SK-MEL-5 (cell line): ENCODE results near the gene ADGRF3. TPM values are rescaled to one million over a fixed set of nuclear protein-coding genes. Genes with fewer than 3 reads are reported as not detected.
"Not testable (repeated sequence)": the region's sequence is repeated elsewhere in the genome, so short reads cannot be mapped to it uniquely, and the experiment has no call there.

Experiments used
- DNase-seq: peaks from one replicate; pipeline ENCODE4 v3.0.0-alpha.2; 2016; ENCODE audit warnings: low read depth, low spot score
- in situ Hi-C: cut with HindIII; loops from 2 replicates; pipeline ENCODE4 v1.10.0; 2016; ENCODE audit warnings: low sequenced_read_pairs, high pct_unique_total_duplicates, low pct_unique_long_range_greater_than_20kb
- total RNA-seq: library from RNA; depleted of rRNA; stranded (reverse); fragments of >200 nt; shearing (Covaris generic); gene quantifications from 2 replicates; pipeline ENCODE4 v1.2.3, GENCODE V29; 2014

Gene ADGRF3
- total RNA-seq, 1 experiment from 2014 or later = not detected

- in situ Hi-C loops, DNase-seq: not testable (repeated sequence)
These were observed 17.5 kb downstream of the ADGRF3 start for GRCh38 chr2:26329083-26329482.

- DNase-seq = no peak
- in situ Hi-C loops = no loop called here
These were observed 19.0 kb downstream of the ADGRF3 start for GRCh38 chr2:26327291-26328272.

- DNase-seq = no peak
- in situ Hi-C loops = no loop called here
These were observed 20.1 kb downstream of the ADGRF3 start for GRCh38 chr2:26326514-26326913.

- no peak for DNase-seq
- in situ Hi-C loops = no loop called here
These were observed 20.7 kb downstream of the ADGRF3 start for GRCh38 chr2:26325851-26326250.

GRCh38 chr2:26324903-26325302, 21.7 kb downstream of the ADGRF3 start:
- no peak for DNase-seq
- in situ Hi-C loops = no loop called here

GRCh38 chr2:26324479-26324878, 22.1 kb downstream of the ADGRF3 start:
- DNase-seq, in situ Hi-C loops: not testable (repeated sequence)

- in situ Hi-C loops = no loop called here
- DNase-seq = no peak
These were observed 27.6 kb downstream of the ADGRF3 start for GRCh38 chr2:26318950-26319349.

GRCh38 chr2:26317377-26318105, 29.0 kb downstream of the ADGRF3 start:
- DNase-seq = no peak
- in situ Hi-C loops = no loop called here

GRCh38 chr2:26316845-26317244, 29.7 kb downstream of the ADGRF3 start:
- DNase-seq = no peak
- in situ Hi-C loops = no loop called here

- in situ Hi-C loops = no loop called here
- peak; percentile 61 for DNase-seq
These were observed 30.5 kb downstream of the ADGRF3 start for GRCh38 chr2:26316041-26316440.

GRCh38 chr2:26314243-26314642, 32.3 kb downstream of the ADGRF3 start:
- DNase-seq = peak; percentile 24
- in situ Hi-C loops = no loop called here

- in situ Hi-C loops = no loop called here
- no peak for DNase-seq
These were observed 33.1 kb downstream of the ADGRF3 start for GRCh38 chr2:26313446-26313845.

- in situ Hi-C loops = no loop called here
- no peak for DNase-seq
These were observed 34.1 kb downstream of the ADGRF3 start for GRCh38 chr2:26312471-26312870.

- DNase-seq = no peak
- in situ Hi-C loops = no loop called here
These were observed 36.7 kb downstream of the ADGRF3 start for GRCh38 chr2:26309921-26310320.

GRCh38 chr2:26305540-26305939, 41.0 kb downstream of the ADGRF3 start:
- DNase-seq = no peak
- in situ Hi-C loops = no loop called here

- in situ Hi-C loops, DNase-seq: not testable (repeated sequence)
These were observed 41.5 kb downstream of the ADGRF3 start for GRCh38 chr2:26305094-26305493.

GRCh38 chr2:26302846-26303245, 43.7 kb downstream of the ADGRF3 start:
- in situ Hi-C loops = no loop called here
- peak; percentile 16 for DNase-seq

- in situ Hi-C loops = no loop called here
These were observed 46.2 kb downstream of the ADGRF3 start for GRCh38 chr2:26300234-26300925.

More at GRCh38 chr2:26300234-26300925, 46.2 kb downstream of the ADGRF3 start:
- DNase-seq = no peak
